ENCODE results near the gene MVB12A.

The MVB12A gene

DNA sequence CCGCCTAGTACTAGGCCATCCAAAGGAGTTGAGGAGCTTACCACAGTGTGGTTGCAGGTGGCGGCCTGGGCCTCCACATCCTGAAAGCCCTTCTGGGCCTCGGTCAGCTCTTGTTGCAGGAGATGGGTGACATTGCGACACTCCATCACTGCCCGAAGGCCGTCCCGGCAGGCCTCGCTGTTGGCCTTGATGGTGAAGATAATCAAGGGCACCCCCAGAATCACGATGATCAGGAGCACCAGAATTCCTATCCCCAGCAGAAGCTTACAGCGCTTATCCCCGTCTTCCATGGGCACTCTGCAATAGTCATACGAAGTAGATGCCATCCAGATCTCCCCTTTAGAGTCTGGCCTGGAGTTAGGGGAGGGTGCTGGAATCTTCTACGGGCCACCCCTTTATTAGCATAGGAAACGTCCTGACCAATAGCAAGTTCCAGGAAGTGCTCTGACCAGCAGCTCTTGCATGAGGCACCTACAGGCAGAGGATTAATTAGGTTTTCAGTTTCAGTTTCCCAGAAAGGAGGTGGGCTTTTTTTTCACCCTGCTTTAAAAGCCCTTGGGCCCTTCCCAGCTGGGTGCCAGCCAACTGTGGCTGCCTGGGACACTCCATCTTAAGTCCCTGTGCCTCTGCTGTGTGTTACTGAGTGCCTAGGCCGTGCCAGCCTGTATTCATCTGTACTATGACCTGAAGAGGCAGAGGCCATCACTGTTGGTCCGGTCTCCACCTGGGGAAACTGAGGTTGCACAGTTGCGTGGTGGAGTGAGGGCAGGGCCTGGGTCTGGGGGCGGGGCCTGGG is 14.4 kb upstream of the MVB12A start, which contains the start of gene BST2:
BST2 (minus strand) TSS at position 381 of the 796 bp plus-strand sequence; CDS start at position 326, 55 bp downstream.
- peak; percentile 76 for DNase-seq

DNA sequence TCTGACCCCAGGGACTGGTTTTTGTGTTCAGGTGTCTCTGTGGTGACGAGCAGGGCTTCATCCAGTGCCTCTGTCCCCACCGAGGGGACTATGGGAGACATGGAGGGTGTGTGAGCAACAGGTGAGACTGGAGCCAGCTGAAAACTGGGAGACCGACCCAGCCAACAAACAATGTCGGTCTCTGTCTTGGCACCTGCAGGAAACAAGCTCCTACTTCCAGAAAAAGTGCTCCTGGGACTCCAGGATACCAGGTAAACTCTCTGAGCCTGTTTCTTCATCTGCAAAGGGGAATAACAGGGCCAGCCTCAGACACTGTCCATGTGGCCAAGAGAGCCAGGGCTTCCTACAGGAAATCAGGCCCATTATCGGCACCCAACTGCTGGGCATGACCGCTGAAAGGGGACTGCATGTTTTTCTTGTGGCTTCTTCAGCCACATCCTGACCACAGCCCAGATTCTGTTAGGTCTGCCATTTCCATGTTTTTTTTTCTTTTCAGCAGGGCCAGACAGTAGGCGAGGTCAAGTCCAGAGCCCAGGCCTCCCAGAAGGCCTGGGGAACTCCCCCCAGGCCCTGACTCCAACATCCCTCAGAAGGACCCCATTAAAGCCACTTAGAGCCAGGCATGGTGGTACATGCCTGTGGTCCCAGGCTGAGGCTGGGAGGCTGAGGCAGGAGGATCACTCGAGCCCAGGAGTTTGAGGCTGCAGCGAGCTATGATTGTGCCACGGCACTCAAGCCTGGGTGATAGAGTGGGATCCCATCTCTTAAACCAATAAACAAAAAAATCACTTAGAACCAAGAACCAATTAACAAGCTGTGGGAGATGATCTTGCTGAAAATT is 13.6 kb upstream of the MVB12A start:
- DNase-seq: peak; percentile 78

- DNase-seq: no peak
These were observed 13.0 kb upstream of the MVB12A start for GRCh38 chr19:17406887-17407196.

DNA sequence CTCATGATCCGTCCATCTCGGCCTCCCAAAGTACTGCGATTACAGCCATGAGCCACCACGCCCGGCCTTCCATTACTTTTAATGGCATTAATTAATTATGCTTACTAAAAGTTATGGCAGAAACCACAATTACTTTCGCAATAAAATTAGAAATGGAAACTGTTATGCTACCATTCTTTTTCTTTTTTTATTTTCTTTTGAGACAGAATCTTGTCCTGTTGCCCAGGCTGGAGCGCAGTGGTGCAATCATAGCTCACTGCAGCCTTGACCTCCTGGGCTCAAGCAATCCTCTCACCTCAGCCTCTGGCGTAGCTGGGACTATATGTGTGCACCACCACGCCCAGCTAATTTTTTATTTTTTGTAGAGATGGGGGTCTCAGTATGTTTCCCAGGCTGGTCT is 9.9 kb upstream of the MVB12A start:
- no peak for DNase-seq

- DNase-seq: no peak
These were observed 8.0 kb upstream of the MVB12A start for GRCh38 chr19:17411801-17412200.

GRCh38 chr19:17414097-17414496 is 5.8 kb upstream of the MVB12A start:
- DNase-seq: no peak

DNA sequence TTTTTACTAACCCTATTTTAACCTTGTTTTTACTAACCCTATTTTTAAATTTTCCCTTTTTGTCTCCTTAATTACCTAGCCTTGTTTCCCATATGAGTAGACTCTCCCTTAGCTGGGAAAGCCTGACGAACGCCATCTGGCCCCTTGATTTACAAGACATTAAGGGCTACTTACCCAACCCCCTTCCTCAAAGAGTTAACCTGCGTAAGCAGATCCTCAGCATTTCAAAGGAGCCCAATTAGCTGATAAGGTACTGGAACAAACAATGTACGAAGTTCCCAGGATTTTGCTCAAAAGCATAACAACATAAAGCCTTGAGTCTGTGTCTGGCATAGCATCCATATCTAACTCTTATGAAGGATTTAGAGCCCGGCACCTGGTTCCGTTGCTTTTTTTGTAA is 4.7 kb upstream of the MVB12A start:
- no peak for DNase-seq

DNA sequence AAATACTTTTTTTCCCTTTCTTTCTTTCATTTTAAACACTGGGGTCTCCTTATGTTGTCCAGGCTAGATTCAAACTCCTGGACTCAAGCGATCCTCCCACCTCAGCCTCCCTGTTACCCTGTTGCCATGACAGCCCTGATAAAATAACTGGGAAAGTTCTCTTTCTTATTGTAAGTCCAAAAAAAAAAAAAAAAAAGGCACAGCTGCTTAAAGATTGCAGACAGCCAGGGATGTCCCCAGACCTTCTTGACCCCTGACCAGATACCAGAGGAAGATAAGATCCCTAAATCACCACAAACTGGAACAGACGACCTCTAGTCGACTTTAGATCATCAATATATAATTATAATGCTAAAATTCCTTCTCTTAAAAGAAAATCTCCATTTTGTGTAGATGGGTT is 1.1 kb upstream of the MVB12A start:
- no peak for DNase-seq

GRCh38 chr19:17419154-17419620 is 660 bp upstream of the MVB12A start:
- DNase-seq: no peak

- DNase-seq: peak; percentile 69
These were observed 653 bp downstream of the MVB12A start for GRCh38 chr19:17420475-17420924.

DNA sequence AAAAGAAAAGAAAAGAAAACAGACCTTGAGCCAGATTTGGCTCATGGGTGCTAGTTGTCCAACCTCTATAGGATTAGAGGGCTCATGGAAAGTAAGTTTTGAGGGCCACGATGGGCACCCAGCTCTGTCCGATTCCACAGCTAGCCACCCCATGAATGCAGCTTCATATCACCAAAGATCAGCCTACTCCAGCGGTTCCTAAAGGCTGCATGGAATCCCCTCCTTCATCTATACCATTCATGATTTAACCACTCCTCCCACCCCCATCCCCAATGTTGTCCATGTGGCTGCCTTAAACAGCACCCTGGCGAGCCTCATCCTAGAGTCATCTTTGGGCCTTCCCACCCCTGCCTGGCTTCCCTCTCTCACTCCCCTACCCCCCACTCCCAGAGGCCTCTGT is 2.1 kb downstream of the MVB12A start:
- no peak for DNase-seq

DNA sequence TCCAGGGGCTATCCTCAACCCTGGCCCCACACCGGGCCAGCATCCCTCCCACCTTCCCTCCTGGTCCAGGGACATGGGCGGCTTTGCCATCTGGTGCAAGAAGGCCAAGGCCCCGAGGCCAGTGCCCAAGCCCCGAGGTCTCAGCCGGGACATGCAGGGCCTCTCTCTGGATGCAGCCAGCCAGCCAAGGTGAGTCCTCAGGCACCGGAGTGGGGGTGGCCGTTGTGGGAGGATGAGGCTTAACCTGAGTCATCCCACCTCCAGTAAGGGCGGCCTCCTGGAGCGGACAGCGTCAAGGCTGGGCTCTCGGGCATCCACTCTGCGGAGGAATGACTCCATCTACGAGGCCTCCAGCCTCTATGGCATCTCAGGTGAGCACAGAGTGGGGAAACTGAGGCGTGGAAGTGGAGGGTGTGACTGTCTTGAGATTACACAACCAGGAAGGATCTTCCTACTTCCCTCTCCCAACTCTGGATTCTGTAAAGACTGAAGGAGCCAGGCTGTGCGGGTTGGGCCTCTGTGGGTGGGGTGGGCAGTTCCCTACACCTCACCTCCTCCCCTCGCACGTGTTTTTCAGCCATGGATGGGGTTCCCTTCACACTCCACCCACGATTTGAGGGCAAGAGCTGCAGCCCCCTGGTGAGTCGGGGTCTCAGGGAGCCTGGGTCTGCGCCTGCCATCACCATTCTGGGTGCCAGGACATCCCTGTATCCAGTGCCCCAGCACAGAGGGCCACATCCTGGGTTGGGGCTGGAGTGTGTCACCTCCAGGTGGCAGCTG is 3.8 kb downstream of the MVB12A start:
- DNase-seq: no peak

GRCh38 chr19:17424743-17425365 is 5.0 kb downstream of the MVB12A start:
- DNase-seq: peak; percentile 68

DNA sequence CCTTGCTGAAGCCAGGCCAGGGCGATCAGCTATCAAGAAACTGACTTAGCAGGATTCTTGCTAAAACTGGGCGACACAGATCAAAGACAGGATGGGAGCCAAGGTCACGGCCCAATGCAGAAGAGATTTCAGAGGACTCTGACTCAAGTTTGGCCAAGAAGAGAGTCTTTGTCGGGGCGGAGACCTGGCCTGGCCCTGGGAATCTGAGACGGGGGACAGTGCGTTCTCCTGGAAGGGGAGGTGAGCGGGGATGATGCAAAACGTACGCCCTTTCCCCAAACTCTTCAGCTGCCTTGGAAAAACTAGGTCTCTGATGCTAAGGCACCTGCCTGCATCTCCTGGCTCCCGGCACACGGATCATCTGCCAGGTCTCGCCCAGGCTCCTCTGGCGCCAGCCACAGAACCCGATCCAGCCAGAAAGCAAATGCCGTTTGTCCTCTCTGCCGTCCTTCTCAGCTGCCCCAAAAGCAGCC is 9.8 kb downstream of the MVB12A start:
- no peak for DNase-seq

GRCh38 chr19:17431417-17431816 is 11.6 kb downstream of the MVB12A start:
- DNase-seq: no peak

DNA sequence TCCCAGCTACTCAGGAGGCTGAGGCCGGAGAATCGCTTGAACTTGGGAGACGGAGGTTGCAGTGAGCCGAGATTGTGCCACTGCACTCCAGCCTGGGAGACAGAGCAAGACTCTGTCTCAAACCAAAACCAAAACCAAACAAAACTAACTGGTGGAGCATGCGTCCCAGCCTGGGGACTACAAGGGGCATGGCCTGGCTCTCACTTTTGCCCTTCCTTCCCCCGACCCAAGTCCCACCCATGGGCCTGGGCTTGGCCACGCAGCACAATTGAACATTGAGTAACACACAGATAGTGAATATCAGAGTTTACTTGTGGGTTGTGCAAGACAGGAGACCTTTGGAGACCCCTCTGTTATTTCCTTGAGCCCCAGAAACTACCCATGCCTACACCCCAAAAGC is 15.4 kb downstream of the MVB12A start:
- no peak for DNase-seq

DNA sequence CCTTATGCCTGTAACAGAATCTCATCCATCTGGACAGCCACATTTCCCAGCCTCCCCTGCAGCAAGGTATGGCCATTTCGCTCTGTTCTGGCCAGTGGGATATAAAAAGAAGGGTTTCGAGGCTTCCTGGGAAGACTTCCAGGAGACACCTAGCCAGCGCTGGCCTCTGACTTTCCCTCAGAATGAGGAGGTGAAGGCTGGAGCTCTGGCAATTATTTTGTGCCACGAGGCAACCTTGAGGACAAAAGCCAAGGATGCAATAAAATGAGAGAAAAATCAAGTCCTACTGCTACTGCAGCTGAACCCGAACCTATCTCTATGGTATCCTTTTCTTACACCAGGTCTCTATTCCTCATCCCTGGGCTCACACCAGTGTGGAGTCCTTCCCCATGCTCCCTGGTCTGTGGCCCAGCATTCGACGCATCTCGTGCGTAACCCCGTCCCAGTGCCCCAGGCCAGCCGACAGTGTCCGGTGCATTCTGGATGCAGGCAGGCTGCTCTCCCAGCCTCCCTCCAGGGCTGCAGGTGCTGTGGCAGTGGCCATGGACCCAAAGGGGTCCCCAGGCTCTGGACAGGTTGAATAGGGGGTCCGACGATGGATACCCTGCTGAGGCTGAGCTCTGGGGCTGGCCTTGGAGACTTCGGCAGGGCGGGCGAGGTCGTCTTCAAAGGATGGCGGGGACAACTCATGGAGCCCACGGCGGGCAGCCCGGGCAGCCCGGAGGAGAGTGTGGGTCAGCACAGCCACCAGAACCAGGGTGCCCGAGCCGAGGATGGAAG is 16.4 kb downstream of the MVB12A start:
- DNase-seq: no peak

- no peak for DNase-seq
These were observed 17.0 kb downstream of the MVB12A start for GRCh38 chr19:17436874-17437267.

DNA sequence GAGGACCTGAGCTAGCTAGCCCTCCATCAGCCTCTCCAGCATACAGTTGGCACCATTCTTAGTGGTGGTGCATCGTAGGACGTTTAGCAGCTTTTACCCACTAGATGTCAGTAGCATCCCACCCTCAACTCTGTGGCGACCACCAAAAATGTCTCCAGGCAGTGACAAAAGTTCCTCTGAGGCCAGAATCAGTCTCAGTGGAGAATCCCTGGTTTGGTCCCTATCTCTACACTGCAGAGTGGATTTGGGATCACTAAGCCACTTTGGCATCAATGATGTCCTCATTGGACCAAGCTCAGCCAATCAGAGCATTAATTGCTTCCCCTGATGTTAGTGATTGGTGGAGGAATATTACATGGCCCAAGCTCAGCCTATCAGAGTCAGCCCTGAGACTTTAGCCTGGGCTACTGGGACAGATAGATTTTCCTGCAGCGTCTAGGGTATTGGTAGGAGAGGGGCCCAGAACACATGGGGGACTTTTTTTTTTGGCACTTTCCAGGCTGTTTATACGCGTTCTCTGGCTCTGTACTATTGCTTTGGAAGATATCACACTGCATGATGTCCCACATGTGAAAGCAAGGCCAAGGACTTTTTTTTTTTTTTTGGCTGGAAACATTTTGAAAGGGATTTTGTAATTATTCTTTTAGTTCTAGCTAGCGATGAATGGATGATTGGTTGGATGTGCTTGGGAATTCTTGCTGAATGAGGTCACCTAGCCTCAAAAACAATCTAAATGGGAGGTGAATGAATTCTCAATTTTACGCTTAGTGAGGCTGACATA is 21.6 kb downstream of the MVB12A start:
- DNase-seq: no peak

DNA sequence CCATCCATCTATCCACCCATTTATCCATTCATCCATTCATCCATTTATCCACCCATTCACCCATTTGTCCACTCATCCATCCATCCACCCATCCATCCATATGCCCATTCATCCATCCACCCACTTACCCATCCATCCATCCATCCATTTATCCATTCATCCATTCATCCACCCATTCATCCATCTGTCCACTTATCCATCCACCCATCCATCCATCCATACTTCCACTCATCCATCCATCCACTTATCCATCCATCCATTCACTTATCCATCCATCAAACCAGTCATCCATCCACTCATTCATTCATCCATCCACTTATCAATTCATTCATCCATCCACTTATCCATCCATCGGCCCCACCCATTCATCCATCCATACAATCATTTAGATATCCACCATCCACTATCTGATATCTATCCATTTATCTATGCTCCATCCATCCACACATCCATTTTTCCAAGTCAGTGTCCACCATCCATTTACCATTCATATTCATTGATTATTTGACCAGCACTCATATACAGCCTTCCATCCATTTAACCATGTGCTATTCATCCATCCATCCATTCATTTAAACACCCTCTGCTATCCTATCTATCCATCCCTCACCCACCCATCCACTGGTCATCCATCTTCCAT is 25.8 kb downstream of the MVB12A start:
- no peak for DNase-seq

Data from activated CD8-positive, alpha-beta memory T cell treated with anti-CD3 and anti-CD28 coated beads, Interleukin-2, amount 50 U/mL, for 48 hours (primary cell).